Suppressor macrophage treated with lipopolysaccharide for 4 hours (primary cell): ENCODE measurements around the gene PNPLA5.

Source experiments
- DNase-seq: peaks from one replicate; pipeline ENCODE4 v3.0.0-alpha.2; 2020

Gene PNPLA5

GRCh38 chr22:43853328-43853931 lies 38.4 kb downstream of the PNPLA5 start:
- no peak for DNase-seq

DNA sequence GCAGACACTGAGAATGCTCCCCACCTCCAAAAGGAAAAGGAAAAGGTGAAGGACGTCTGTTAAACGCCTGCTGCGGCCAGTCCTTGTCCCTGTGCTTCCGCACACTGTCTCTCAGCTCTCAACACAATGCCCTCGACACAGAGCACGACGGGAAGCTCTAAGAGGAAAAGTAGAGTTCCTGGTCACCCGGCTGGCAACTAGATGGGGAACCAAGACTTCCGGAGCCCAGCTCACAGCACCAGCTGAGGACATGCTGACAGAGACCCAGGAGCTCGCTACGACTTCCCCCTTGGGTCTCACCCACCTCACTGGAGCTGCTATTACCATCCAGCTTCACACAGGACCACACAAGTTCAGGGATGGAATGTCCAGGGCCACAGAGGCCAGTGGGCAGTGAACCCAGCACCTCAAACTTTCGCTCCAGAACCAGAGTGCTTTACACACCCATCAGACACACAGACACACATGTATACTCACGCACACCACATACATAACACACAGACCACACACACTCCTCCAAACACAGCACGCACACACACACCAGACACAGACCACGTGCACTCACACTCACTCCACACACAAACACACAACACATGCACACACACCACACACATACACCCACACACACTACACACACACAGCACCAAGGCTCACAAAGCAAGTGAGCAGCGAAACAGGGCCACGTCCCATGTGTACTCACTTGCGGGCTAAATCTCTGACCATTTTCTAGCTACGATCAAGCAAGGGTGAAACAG lies 39.1 kb downstream of the PNPLA5 start:
- no peak for DNase-seq

DNA sequence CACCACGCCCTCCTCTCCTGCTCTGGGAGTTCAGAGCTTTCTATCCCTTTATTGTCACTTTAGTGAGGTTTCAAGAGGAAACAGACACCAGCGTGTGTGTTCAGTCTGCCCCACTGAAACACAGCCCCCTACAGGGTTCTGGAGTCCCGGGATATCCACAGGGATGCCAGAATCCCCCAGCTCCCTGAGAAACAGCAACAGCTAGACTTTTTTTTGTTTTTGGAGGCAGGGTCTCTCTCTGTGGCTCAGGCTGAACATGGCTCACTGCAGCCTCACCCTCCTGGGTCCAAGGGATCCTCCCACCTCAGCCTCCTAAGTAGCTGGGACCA lies 39.9 kb downstream of the PNPLA5 start:
- DNase-seq, result no peak

- no peak for DNase-seq
Observed at GRCh38 chr22:43851058-43851978, 40.5 kb downstream of the PNPLA5 start.

DNA sequence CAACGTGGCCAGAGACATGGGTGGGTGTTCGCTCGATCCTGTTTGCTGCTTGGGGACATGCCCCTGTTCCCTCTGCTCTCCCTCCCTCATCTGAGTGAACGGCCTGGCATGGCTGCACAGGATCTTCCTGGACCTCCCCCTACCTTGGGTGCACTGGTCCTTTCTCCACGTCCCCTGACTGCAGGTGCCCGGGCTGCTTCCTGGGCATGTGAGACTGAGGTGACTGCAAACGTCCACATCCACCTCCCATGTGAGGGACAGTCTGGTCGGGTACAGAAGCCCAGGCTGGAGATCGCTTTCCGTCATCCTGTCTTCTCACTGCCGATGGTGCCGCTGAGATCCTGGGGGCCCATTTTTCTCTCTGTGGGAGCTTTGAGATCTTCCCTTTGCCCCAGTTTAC lies 41.3 kb downstream of the PNPLA5 start:
- DNase-seq, result no peak

DNA sequence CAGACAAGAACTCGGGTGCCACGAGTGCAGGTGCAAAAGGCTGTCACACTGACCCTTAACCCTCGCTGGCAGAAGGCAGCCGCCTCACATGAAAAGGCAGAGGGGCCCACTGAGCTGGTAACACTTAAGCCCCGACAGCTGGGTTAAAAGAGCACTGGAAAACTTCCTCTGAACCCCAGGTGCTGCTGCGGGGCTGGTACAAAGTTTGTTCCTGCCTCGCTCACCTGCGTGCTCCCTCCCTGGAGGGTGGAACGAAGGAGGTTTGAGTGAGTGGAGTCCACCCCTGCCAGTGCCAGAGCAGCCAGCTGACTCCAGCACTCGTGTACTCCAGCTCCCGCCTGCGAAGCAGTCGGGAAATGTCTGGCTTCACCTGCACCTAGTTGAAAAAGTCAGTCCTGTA lies 42.1 kb downstream of the PNPLA5 start:
- no peak for DNase-seq

DNA sequence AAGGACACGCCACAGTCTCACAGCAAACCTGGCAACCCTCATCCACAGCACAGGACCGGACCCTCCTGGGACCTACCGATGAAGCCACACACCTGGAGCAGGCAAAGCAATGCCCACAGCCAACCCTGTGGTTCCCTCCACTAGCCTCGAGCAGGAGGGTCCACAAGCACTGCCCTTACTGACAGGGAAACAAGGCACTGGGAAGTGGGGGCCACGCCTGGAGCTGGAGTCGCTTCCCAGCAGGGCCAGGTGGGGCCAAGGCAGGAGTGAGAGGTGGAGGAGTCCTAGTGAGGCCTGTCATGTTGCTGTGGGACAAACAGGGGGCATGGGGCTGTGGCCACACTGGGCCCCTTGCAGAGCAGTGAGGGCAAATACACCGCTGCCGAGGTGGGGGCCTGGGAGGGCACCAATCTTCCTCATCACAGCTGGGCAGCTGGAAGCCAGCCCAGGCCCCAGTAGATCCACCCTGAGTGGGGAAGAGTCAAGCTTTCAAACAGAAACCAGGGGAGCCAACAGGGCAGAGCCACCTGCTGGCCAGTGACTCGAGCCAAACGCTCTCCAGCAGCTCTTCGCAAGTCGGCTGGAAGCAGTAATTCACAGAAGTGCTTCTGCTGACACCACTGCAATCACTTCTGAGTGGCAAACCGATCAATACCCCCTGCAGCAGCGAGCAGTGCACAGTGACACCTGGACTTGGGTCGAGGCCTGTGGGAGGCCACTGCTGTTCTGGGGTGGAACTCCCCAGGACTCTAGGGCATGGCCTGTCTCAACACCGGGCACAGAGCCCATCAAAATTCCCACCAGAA lies 43.2 kb downstream of the PNPLA5 start:
- no peak for DNase-seq

- DNase-seq, result no peak
Observed at GRCh38 chr22:43847376-43848289, 44.2 kb downstream of the PNPLA5 start.

DNA sequence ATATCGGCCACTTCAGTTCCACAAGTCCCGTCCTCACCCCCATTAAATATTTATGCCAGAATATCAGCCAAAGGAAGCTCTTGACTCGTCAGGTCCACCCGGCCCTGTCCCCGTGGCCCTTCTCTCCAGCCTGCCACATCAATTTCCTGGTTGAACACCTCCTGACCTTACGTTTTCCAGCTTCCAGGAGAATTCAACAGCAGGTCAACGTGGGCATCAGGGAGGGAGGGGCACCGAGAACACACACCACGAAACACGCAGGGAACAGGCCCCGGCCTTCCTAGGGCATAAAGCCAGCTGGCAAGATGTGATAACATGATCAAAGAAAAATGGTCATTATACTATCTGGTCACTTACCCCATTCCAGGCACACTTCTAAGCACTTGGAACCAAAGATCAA lies 44.8 kb downstream of the PNPLA5 start:
- no peak for DNase-seq

DNA sequence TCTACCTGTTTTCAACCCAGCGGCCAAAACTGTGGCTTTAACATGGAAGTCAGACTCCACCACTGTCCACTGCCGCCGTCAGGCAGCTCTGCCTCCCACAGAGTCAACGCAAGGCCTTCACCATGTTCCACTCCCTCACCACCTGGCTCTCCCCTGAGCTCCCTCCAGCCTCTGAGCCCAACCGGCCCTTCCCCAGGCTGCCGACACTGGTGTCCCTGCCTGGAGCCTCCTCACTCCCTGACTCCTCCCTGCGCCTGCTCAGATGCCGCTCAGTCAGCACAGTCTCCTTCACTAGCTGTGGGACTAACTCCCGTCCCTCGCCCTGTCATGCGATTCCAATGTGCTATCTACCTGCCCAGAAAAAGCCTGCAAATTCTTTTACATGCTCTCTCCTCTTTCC lies 45.8 kb downstream of the PNPLA5 start:
- DNase-seq, result no peak

- DNase-seq, result no peak
Observed at GRCh38 chr22:43844560-43845545, 47.0 kb downstream of the PNPLA5 start.

GRCh38 chr22:43843783-43844530 lies 47.9 kb downstream of the PNPLA5 start:
- no peak for DNase-seq

GRCh38 chr22:43841742-43842141 lies 50.1 kb downstream of the PNPLA5 start:
- DNase-seq, result no peak

DNA sequence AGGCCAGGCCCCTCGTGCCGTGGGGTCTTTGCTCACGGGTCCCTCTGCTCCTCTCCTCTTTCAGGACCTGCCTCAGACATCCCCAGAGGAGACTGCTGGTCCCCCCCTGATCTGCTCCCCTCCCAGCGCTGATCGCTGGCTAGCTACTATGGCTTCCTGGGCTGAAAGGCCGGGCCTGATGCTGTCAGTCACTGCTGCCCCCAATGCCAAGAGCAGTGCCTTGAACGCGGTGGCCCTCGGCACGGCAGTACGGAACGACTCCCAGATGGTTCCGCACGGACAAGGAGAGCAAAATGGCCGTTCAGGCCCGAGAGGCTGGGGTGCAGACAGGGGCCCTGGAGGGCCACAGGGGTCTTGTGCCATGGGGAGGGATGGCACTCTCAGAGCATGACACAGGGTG lies 51.0 kb downstream of the PNPLA5 start:
- DNase-seq, result no peak

DNA sequence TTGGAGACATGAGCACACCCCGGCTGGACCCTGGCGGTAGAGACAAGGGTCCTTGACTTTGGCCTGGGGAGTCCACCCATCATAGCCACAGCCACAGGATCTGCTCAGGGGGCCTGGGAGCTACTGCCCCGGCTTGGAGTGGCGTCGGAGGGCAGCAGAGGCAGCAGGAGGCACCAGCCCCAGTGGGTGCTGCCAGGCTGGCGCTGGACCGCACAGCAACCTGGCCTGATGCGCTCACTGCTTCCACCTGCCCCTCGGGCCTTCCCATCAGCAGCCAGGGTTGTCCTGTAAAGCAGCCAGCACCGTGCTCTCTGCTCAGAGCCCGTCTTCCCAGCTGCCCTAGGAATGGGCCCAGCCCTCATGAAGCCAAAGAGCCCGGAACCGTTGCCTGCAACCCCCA lies 51.4 kb downstream of the PNPLA5 start:
- no peak for DNase-seq

DNA sequence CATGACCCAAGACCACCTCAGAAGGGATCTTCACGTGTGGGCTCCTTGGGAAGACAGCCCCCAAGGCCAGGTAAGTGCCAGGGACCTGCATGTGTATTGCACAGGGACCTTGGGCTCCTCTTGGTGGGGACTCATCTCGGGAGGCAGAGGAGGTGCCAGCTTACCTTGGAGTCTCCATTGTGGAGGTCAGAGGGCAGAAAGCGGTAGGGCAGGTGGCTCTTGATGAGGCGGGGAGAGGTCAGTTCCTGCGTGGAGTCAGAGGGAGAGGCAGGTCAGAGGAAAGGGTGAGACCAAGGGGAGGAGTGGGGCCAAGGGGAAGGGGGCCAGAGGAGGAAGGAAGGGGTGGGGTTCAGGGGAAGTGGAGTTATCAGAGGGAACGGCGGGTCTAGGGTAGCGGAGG lies 52.0 kb downstream of the PNPLA5 start:
- DNase-seq, result no peak

GRCh38 chr22:43838571-43839307 lies 53.1 kb downstream of the PNPLA5 start:
- DNase-seq, result no peak

GRCh38 chr22:43838161-43838560 lies 53.7 kb downstream of the PNPLA5 start:
- no peak for DNase-seq

- no peak for DNase-seq
Observed at GRCh38 chr22:43837666-43838065, 54.1 kb downstream of the PNPLA5 start.
